Uterus (tissue), 2 donors: ENCODE results near the gene CHMP1A.

Experiments
- POLR2A ChIP-seq, 2 donors: fragments of 450-650 bp; IDR thresholded peaks; one replicate each; pipeline ENCODE4 v1.6.1; 2016; ENCODE audit warnings: antibody characterized with exemption in 2 of 2, mild to moderate bottlenecking in 1 of 2, moderate library complexity in 1 of 2
- TF ChIP-seq, protein P1 (sequence below), 4 experiments: fragments of 200-600 bp in 2 of 4; fragments of 450-650 bp in 2 of 4; sonication (generic) in 2 of 4; IDR thresholded peaks; one replicate each; pipeline ENCODE4 v1.5.1; 2016 to 2019; ENCODE audit warnings: antibody characterized with exemption in 4 of 4, mild to moderate bottlenecking in 2 of 4, moderate library complexity in 1 of 4

DNA sequence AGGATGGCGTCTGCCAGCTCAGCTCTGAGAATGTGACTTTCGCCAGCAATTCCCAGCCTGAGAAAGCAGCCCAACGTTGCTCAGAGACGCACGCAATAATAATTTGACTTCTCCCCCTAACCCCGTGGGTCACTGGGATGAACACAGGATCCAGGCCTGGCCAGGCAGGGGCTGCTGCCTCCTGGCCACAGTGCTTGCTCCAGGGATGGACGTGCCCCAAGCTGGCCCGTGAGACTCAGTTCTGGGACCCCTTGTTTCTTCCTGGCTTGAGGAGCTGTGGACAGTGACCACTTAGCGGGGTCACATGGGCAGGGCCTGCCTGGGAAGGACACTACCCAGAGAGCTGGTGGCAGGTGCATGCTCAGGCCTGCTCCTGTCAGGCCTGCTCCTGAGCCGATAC is 57.6 kb downstream of the CHMP1A start:
- TF ChIP-seq POLR2A (IDR thresholded peaks at IDR 0.05), result no peak
- TF ChIP-seq, protein P1, sequence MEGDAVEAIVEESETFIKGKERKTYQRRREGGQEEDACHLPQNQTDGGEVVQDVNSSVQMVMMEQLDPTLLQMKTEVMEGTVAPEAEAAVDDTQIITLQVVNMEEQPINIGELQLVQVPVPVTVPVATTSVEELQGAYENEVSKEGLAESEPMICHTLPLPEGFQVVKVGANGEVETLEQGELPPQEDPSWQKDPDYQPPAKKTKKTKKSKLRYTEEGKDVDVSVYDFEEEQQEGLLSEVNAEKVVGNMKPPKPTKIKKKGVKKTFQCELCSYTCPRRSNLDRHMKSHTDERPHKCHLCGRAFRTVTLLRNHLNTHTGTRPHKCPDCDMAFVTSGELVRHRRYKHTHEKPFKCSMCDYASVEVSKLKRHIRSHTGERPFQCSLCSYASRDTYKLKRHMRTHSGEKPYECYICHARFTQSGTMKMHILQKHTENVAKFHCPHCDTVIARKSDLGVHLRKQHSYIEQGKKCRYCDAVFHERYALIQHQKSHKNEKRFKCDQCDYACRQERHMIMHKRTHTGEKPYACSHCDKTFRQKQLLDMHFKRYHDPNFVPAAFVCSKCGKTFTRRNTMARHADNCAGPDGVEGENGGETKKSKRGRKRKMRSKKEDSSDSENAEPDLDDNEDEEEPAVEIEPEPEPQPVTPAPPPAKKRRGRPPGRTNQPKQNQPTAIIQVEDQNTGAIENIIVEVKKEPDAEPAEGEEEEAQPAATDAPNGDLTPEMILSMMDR (IDR thresholded peaks at IDR 0.05), result no peak
